HG03575 (cell line): ENCODE data around the gene MAST4.

Experiments used
- ATAC-seq: cut with Tn5 transposase; IDR thresholded peaks from one replicate; pipeline ENCODE4 v1.9.1; 2021; ENCODE audit not compliant: unreplicated experiment, insufficient number of reproducible peaks, low FRiP score; ENCODE audit errors: extremely low read depth

Gene MAST4

DNA sequence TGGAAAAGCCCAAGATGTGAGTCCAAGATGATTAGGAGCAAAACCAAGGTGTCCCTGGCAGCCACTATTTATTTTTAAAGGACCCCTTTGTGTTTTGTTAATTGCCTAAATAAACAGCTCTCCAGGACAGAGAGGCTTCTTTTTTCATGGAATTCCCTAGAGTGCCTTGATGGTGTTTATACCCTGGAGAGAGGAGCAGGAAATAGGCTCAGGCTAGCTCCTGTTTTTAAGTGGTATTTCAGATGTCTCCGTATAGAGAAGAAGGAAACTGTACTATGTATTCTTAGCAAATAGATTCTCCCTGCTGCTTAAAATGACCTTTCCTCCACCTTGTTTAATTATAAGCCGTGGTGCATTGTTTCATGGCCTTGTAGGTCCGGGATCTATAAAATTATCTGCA is 308.0 kb downstream of the MAST4 start:
- no peak for ATAC-seq

DNA sequence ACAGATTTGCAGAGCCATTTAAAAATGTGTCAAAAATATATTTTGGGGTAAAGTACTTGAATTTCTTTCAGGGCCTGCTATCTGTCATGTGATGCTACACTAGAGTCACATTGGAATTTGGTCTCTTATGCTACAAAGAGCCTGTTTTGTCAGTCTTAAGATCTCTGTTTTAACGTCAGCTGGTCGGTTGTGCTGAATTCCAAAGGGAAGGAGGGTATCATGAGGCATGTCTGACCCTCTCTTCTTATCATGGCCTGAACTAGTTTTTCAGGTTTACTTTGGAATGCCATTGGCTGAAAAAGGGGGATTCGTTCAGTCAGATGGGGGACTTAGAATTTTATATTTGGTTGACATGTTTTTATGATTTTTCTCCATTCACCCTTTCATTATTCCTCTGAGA is 309.8 kb downstream of the MAST4 start:
- ATAC-seq, result no peak

DNA sequence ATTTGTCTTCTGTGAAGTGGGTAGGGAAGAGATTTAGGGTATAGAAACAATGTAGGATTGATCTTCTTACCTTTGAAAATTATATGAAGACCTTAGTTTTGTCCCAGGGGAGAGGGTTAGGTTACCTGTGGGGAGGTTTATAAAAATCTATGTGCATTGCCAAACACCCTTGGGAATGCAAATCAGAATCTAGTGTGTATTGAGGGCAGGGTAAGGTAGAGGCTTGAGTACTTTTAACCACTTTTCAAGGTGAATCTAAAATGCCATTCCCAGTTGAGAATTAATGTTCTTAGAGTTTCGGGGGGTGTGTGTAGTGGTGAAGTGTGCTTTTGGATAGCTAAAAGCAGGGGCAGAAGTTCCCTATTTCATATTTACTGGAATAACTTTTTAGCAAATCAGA is 312.0 kb downstream of the MAST4 start:
- no peak for ATAC-seq

DNA sequence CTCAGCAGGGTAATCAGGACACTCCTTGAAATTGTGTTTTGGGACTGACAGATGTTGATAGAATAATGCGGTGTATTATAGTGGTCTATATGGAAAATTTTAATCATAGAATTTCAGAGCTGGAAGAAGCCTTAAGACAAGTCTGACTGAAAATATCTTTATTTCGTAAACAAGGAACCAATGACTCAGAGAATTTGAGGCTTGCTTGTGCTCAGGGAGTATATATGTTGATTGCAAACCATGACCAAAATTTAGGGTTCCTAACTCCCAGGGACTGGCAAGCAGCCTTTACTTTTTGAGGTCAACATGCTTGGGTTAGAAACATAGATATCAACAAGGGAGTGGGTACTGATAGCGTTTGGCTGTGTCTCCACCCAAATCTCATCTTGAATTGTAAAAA is 313.2 kb downstream of the MAST4 start:
- no peak for ATAC-seq

DNA sequence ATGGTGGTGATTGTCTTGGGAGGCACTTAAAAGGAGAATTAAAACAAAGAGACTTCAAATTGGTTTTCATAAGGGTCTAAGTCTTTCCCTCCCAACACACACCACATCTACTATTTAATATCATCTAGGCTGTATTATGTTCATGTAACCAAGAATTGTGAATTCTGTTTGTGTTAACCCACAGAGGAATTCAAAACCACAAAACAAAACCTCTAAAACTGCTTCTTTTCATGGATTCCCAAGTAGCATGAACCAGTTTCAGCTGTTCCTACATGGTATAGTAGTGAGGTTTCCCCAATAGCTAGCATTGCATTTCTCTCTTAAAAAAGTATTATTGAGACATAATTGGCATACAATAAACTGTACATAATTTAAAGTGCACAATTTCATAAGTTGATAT is 316.6 kb downstream of the MAST4 start:
- no peak for ATAC-seq

DNA sequence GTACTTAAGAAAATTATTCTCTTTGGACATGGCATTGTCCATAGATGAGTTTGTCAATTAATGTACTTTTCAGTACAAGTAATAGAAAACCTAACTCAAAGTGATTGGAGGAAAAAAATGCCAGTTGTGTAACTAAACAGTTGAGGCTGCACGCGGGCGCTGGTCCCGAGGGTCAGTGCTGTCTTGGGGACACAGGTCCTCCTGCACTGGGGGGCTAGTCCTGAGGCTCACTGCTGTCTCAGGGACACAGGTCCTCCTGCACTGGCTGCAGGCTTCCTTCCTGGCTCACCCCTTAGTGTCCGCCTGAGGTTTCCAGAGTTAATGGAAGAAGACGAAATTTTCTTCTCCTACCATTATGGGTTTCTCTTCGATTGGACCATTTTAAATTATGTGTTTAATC is 319.3 kb downstream of the MAST4 start:
- no peak for ATAC-seq

DNA sequence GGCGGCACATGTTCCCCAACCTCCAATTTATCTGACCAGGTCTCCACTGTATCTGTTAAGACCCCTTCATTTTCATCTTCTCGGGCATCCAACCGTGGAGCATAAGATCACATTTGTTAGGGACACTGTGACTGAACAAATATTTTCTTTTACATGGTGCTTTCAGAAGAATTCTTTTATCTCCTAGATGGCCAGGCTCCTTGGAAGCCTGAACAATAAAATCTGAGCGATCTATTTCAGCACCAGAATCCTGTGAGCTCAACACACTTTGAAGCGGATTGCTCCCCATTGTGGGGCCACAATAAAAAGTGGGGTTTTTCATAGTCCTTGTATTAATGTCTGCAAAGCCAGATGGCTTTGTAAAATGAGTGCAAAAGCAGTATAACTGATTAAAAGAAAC is 326.7 kb downstream of the MAST4 start:
- ATAC-seq, result no peak

DNA sequence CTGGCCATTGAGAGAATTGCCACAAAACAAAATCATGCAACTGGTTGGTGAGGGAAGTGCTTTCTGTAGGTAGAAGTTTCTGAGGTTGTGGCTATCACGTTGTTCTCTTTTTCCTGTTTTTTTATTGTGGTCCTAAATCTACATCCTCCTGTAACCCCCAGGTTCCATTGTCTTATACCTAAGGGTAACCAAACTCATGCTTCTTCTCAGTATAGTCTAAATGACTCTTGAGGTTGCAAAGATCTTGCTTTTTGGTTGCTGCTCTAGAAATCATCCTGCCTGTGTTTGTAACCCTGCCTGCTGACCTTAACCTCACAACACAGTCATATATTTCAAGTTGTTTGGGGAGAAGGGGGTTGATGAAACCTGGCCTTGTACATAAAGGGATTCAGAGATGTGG is 327.3 kb downstream of the MAST4 start:
- no peak for ATAC-seq

DNA sequence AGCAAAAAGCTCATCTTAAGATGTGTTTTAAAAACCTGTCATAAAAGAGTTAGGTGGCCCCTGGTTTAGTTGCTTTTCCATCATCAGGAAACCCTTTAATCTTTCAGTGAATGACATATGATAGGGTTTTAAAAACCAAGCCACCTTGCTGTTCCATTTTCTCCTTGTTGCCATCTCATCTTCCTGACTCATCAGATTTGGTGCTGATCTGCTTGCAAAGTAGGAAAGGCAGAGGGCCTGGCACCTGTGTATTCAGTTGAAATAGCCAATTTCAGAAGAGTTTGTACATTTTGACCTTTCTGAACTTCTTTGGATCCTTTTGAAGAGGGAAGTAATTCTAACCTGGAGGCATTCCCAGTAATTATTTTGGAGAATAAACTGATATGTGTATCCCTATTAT is 327.7 kb downstream of the MAST4 start:
- ATAC-seq, result no peak

DNA sequence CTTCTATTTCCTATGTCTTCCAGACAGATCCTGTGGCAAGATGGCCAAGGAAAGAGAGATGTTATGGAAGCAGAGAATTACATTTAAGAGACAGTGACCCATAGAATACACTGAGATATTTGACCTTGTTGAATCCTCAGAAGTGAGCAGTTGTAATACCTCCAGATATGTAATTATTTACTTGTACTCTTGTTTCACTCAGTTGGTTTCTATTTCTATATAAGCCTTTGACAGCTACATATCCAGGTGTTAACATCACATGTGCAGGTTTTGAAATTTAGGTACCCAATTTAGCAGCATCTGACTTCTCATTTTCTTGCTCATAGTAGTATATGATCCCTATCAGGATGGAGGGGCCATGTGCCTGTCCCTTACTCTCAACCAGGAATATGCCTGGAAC is 330.9 kb downstream of the MAST4 start:
- ATAC-seq, result no peak

DNA sequence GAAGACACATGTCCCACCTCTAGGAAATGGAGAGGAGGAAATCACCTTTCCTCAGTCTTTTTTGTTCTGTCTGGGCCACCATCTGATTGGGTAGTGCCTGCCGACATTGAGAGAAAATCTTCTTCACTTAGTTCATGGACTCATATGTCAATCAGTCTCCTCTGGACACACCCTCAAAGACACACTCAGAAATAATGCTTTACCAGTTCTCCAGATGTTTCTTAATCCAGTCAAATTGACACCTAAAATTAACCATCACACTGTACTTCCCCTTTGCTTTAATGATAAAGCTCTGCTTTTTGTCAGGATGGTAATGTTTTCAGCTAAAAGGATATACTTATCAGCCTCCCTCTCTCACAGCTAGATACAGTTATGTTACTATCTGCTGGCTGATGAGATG is 333.1 kb downstream of the MAST4 start:
- ATAC-seq, result no peak

DNA sequence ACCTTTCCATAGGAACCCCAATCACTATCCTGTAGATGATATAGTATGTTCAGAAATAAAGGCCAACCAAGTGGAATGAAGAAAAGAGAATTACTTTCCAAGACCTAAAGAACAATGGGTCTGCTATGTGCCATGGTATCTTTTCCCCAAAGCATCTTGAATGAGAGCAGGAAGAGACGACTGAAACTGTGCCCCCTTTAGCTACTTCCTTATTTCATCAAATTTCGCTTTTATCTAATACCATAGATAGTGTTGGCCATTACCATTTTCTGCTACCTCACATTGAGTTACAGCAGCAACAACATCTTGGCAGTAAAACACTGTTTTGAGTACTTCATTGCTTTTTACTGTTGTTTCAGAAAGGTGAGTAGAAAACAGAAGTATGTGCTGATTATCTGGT is 333.8 kb downstream of the MAST4 start:
- ATAC-seq, result no peak

DNA sequence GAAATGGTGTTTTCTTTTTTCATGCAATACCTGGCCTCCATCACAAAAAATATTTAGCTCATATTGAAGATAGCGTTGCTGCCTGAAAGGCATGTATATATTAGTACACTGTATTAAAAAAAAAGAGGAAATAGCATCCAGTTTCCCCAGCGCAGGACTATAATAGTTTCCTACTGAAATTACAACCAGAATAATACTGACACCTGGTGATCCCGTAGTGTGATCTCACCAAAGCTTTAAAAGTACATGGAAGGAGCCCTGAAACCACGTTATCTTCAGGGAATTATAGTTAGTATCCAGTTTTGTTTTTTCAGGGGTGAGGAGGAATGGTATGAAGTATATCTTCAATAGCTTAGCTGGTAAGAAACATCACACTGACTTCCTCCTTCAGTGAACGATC is 335.5 kb downstream of the MAST4 start:
- no peak for ATAC-seq

DNA sequence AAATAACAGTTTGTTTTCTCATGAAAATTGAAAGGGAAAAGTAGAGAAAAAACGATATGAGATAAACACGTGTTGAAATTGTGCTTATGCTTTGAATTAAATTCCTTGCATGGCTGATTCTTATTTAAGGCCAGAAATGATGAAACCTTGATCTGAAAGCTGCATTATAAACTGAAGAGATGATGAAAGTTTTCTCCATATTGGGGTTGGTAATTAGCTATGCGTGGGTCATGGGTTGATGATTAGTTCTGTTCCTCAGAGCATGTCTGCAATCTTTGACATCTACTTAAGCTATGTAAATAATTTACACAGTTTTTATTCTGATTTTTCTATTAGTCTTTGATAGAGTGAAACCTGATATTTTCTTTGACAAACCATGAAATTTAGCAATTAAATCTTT is 336.3 kb downstream of the MAST4 start:
- no peak for ATAC-seq

DNA sequence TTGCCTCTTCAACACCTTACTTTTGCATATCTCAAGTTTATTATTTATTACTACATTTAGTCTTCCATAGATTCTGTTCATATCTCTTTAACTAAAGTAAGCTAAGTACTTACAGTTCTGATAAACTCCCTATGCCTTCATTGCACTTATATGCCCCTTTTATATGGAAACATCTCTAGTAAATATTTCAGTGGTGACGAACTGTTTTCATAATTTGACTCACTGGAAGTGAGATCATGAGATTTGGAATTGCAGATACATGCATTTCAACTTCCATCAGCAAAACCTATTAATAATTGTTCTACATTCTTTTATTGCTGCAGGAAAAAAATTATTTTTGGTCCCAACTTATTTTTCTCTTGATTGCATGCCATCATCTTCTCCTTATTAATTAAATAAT is 336.9 kb downstream of the MAST4 start:
- no peak for ATAC-seq

DNA sequence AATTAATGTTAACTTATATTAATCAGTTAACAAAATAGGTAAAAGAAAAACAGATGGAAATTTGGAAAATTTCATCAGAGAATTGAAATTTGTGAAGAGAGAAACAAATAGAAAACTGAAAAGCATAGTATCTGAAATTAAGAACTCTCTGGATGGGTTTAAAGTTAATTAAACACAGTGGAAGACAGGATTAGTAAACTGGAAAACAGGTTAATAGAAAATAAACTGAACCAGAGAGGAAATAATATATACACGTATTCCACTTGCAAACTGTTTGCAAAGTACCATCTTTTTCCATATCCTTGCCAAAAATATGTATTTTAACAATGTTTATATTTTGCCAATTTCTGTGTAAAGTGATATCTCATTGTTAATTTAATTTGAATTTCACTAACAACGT is 342.9 kb downstream of the MAST4 start:
- no peak for ATAC-seq

DNA sequence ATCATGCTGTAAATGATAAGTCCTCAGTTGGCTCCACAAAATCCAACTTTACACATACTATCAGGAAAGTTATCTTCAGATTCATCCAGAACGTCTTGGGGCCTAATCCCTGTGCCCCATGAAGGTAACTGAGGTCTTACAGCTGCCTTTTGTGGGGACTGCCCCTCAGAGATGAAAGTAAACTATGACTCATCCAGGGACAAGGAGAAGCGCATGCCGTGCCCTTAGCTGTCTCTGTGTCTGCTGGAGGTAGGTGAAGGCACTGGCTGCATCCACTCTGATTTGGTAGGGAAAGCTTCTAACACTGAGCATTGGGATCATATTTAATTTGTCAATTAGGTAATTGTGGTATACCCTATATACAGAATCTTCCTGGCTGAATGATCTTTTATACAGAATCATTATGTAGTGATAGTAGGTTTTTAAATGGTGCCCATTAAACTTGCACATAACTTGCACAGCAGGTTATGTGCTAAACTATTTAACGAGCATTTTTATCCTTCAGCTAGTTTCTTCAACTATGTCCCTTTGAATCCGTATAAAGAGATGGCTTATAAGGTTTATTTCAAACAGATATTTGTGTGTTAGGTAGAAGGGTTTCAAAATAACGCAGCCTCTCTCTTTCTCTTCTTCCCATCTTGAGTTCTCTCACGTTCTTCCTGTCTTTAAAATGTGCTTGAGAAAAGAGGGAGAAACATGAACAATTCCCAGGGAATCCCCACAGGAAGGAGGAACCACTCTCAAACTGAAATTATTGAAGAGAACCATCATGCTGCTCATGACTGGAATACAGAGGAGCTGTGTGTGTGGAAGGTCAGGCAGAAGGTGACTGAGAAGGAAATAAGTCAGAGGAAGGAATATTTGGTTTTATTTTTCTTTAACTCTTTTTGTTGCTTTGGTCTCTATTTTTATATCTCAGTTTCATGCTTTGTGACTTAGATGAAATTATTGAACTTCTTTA is 349.5 kb downstream of the MAST4 start:
- peak; percentile 82 for ATAC-seq

DNA sequence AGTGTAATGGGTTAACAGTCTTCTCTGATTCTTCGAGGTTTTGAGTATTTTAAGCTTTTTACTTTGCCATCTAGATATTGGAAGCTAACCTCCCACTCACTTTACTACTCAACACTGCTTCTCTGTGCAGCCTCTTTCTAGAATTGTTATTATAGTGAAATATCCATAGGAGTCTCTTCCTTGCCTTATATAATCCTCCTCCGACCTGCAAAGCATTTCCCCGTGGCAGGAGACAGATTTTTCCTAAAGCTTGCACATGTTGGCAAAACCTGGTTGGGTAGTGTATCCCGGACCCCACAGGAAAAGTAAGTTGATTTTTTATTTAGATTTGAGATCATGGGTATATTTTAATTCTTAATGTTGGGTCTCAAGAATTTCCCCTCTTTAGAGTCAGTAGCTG is 351.3 kb downstream of the MAST4 start:
- no peak for ATAC-seq

DNA sequence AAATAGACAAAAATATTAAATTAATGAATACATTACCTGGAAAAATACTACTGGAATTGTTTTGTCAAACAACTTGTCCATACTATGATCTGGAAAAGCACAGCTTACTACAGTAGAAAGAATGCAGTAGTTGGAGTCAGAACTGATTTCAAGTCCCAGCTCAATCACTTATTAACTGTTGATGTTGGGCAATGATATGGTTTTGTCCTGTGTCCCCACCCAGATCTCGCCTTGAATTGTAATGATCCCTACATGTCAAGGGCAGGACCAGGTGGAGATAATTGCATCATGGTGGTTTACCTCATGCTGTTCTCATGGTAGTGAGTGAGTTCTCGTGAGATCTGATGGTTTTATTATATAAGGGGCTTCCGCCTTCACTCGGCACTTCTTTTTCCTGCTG is 352.9 kb downstream of the MAST4 start:
- ATAC-seq, result no peak

DNA sequence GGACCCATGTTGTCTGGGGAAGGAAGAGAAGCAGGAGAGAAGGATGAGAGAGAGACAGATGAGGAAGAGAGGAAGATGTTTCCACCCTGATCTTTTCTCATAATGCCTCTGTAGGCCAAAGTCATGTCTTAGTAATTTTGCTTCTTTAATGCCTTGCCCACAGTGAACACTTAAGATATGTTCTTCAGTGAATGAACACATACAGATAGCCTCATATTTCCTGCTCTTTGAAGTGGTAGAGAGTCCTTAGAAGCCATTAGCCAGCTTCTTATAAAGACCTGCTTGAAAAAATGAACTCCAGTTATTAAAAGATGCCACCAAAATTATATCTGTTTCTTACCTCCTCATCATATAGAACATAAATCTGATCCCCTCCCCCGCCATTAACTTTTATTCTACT is 356.0 kb downstream of the MAST4 start:
- ATAC-seq, result no peak

DNA sequence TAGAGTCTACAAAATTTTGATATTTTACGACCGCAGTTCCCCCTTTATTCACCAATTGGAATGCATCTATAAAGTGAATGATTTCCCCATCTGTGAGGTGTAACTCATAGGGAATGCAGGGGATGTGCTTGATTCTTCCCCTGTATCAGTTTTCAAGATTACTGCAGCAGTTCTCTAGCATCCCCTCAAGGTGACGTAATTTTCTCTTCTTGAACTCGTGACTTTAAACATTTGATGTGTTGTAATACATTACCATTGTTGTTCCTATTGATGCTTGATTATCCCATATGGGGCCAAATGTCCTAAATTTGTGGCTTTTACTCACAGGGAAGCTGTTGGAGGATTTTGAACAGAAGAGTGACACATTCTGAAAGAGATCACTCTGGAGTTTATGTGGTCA is 360.2 kb downstream of the MAST4 start:
- ATAC-seq, result no peak
